DLD1 (cell line): Measurements from ENCODE around the gene ACTC1.

Experiments used
- in situ Hi-C: cut with HindIII; loops from 2 replicates; pipeline ENCODE4 v1.10.0; 2017; ENCODE audit warnings: low sequenced_read_pairs

ACTC1 gene

GRCh38 chr15:34802371-34802770, 7.0 kb upstream of the ACTC1 start:
- in situ Hi-C loops = no loop called here

GRCh38 chr15:34799149-34800101, 4.1 kb upstream of the ACTC1 start:
- in situ Hi-C loops = no loop called here

GRCh38 chr15:34796847-34797435, 1.6 kb upstream of the ACTC1 start:
- in situ Hi-C loops = no loop called here

- in situ Hi-C loops = no loop called here
Observed at GRCh38 chr15:34794590-34795206, 651 bp downstream of the ACTC1 start.

- in situ Hi-C loops = no loop called here
Observed at GRCh38 chr15:34793901-34794300, 1.4 kb downstream of the ACTC1 start.

- in situ Hi-C loops = no loop called here
Observed at GRCh38 chr15:34793071-34793470, 2.3 kb downstream of the ACTC1 start.

- in situ Hi-C loops = no loop called here
Observed at GRCh38 chr15:34791701-34792100, 3.6 kb downstream of the ACTC1 start.

GRCh38 chr15:34790121-34790520, 5.2 kb downstream of the ACTC1 start:
- in situ Hi-C loops = no loop called here

- in situ Hi-C loops = no loop called here
Observed at GRCh38 chr15:34789326-34789725, 6.0 kb downstream of the ACTC1 start.

GRCh38 chr15:34786206-34786605, 9.1 kb downstream of the ACTC1 start:
- in situ Hi-C loops = no loop called here

- in situ Hi-C loops = no loop called here
Observed at GRCh38 chr15:34783991-34784390, 11.4 kb downstream of the ACTC1 start.

- in situ Hi-C loops = no loop called here
Observed at GRCh38 chr15:34783431-34783830, 11.9 kb downstream of the ACTC1 start.

GRCh38 chr15:34782901-34783300, 12.4 kb downstream of the ACTC1 start:
- in situ Hi-C loops = no loop called here

- in situ Hi-C loops = no loop called here
Observed at GRCh38 chr15:34780725-34781124, 14.6 kb downstream of the ACTC1 start.

GRCh38 chr15:34776606-34777105, 18.7 kb downstream of the ACTC1 start:
- in situ Hi-C loops = no loop called here

- in situ Hi-C loops = no loop called here
Observed at GRCh38 chr15:34773917-34774316, 21.4 kb downstream of the ACTC1 start.

- in situ Hi-C loops = no loop called here
Observed at GRCh38 chr15:34773013-34773412, 22.3 kb downstream of the ACTC1 start.

- in situ Hi-C loops = no loop called here
Observed at GRCh38 chr15:34772312-34772711, 23.0 kb downstream of the ACTC1 start.

- in situ Hi-C loops = no loop called here
Observed at GRCh38 chr15:34769711-34770110, 25.6 kb downstream of the ACTC1 start.

GRCh38 chr15:34768530-34768929, 26.8 kb downstream of the ACTC1 start:
- in situ Hi-C loops = no loop called here

- in situ Hi-C loops = no loop called here
Observed at GRCh38 chr15:34765741-34766140, 29.6 kb downstream of the ACTC1 start.

- in situ Hi-C loops = no loop called here
Observed at GRCh38 chr15:34760909-34761308, 34.4 kb downstream of the ACTC1 start.
